GM12872 (cell line): Measurements from ENCODE around the gene TRABD2A.

Experiments used
- TF ChIP-seq, protein P1 (sequence below): IDR thresholded peaks from 3 replicates; pipeline ENCODE4 v1.5.1; 2011; ENCODE audit warnings: low read depth, mild to moderate bottlenecking, low read length, moderate library complexity; ENCODE audit not compliant: insufficient read depth

The TRABD2A gene

DNA sequence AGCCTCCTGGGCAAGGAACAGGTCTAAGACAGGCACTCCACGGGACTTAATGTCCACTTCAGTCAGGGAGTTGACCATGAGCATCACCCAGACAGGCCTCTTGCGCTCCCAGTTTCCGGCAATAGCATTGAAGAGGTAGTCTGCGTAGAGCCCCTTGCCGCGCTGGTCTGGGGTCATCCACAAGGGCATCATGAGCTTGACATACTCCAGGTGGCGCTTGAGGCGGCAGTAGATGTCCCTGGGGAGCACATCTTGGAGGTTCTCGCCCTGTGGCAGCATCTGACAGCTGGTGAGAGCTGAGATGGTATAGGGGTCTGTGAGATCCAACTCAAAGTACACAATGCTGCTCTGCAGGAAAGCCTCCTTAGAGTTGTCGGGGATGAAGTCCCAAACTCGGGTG lies 10.6 kb downstream of the TRABD2A start:
- TF ChIP-seq, protein P1, sequence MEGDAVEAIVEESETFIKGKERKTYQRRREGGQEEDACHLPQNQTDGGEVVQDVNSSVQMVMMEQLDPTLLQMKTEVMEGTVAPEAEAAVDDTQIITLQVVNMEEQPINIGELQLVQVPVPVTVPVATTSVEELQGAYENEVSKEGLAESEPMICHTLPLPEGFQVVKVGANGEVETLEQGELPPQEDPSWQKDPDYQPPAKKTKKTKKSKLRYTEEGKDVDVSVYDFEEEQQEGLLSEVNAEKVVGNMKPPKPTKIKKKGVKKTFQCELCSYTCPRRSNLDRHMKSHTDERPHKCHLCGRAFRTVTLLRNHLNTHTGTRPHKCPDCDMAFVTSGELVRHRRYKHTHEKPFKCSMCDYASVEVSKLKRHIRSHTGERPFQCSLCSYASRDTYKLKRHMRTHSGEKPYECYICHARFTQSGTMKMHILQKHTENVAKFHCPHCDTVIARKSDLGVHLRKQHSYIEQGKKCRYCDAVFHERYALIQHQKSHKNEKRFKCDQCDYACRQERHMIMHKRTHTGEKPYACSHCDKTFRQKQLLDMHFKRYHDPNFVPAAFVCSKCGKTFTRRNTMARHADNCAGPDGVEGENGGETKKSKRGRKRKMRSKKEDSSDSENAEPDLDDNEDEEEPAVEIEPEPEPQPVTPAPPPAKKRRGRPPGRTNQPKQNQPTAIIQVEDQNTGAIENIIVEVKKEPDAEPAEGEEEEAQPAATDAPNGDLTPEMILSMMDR: no peak

DNA sequence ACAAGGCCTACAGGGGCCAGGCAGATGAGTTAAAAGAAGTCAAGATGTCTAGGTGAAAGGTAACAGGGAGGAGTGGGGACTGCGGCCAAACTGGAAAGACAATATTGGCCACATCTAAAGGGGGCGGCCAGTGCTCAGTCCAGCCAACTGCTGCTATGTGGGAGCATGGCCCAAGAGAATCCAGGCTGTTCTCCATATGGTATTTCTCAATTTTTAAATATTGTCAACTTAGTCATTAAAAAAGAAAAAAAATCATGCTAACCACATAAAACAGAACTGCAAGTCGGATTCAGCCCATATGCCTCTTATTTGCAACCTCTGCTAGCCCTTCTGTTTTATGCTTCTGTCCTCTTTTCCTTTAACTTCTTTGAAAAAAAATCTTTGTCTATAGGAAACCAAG lies 14.8 kb downstream of the TRABD2A start:
- TF ChIP-seq, protein P1: no peak

DNA sequence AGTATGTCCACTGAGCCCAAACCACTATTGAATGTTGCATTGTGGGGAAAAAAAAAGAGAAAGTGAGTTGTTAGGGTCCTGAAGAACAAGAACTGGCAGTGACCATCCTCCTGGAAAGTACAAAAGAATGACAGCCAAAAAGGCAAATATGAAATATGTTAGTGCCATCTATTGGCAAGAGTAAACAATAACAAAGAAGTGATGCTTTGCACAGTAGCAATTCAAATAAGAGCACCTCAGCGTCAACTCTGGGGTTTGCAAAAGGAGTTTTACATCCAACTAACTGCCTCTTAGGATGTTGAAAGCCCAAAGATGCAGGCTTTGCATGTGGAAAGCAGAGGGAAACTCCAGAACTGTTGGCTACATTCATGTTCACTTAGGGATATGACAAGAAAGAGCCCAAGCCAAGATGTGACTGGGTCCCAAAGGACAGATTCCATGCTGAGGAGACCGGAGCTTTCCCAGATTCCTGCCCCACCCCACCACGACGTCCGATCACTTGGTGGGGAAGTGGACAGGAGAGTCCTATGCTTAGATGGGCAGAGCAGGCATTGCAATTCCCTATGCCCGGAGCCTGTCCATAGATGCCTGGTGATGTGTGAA lies 15.6 kb downstream of the TRABD2A start:
- TF ChIP-seq, protein P1: peak; percentile 54; the same call in 2 of the 3 replicates

DNA sequence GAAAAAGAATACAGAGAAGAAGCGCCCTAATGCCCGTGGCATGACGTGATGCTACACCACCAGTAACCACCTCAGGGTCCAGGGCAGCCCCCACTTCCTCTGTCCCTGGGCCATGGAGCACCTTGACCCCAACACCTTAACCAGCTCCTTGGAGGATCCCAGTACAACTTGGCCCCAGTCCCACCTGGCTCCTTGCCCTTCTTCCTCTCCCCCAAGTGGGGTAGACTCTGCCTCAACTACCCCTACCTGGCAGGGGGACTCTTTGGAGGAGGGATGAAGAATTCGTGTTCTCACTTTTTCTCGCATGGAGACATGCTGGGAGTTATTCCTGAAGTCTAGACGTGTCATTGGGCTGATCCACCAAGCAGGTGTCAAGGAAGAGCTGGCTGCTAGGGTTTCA lies 18.9 kb downstream of the TRABD2A start:
- TF ChIP-seq, protein P1: no peak

DNA sequence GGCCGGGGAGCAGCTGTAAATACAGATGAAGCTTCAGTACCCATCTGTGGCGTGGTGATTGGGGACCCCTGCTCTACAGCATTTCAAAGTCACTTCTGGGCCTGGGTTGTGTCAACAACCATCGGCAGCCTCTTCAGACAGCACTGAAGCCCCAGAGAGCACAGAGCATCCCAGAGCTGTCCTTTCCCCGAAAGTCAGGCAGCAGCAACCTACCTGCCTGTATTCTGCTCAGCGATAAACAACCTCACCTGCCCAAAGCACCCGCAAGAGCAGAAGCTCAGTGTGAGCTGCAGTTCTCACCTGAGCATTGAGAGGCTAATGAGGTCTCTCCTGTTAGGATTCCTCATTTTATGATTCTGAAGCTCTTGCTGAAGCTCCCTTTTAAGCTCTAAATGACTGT lies 19.3 kb downstream of the TRABD2A start:
- TF ChIP-seq, protein P1: no peak

DNA sequence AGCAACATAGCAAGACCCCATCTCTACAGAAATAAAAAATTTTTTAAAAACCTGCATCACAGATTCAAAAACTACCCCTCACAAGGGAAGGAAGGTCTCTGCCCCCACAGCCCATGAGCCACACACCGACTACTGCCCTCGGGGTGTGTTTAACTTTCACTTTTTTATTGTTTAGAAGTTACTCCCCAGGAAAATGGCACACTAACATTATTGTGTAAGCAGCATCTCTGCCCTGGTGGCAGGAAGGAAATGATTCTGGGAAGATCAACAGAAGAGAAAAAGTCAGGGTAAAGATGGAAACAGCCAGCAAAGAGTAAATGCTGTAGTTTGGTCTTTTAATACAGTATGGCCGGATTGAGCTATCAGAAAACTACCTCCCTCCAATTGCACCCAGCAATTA lies 21.9 kb downstream of the TRABD2A start:
- TF ChIP-seq, protein P1: no peak

DNA sequence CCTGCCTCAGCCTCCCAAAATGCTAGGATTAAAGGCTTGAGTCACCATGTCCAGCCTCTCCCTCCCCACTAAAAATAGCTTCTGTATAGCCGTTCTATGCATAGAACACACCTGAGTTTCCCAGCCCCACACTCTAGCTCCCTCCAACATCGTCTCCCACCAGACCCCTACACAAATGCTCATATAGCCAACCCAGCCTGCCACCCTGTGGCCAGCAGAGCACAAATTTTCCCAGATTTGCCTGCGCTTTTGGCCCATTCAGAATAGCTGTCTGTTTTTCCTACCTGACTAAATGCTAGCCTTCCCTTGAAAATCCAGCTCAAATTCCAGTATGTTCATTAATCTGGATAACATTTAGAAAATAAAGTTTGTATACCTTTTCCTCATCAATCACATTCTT lies 22.8 kb downstream of the TRABD2A start:
- TF ChIP-seq, protein P1: peak; percentile 37; the same call in 2 of the 3 replicates
